Measurements from ENCODE around the gene FMN1.

FMN1 gene

DNA sequence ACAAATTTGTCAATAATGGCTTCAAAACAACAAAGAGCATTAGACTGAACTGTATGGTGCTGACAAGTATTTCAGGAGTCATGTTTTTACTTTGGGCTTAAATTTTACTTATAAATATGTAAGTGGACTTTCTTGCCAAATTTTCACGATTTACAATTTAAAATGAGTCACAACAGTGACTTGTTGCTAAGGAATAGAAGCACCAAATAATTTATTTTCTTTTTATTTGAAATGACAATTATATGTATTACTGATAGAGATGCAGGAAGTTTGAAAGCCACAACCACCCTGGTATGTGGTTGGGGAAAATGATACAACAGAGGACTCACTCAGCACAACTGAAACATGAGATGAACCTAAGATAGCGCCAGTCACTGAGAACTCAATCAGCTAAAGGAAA, 90.3 kb downstream of the FMN1 start:
- Histone ChIP-seq H3K4me2 (ENCODE audit: low read length) (no peak overlapping the region), H3K36me3 (ENCODE audit: control insufficient read depth in 1 of 2, insufficient read depth in 2 of 2, low read length in 2 of 2) (no peaks in the 10 kb centered on the region)
- no CpG with 5 or more reads among the region's 2 CpGs for WGBS (ENCODE audit: extremely low coverage, insufficient coverage, insufficient read length)

DNA sequence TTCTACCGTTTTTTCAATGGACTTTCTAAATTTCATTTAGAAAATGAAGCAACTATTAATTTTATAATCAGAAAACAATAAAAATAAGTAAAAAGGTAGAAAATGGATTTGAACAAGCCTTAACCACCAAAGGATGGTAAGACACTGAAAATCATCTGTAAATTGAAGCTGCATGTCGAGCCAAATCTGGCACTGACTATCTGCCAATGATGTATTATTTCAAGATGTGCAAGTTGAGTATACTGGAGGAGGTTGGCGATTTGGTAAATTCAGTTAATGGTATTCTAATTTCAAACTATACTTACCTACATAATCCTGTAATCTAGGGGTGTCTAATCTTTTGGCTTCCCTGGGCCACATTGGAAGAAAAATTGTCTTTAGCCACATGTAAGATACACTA, 93.5 kb downstream of the FMN1 start:
- Histone ChIP-seq H4K8ac (ENCODE audit: low read depth, low read length) (no peak overlapping the region), H3K9me3 (ENCODE audit: insufficient read depth, low read depth, low read length) (no peaks in the 10 kb centered on the region), H3K36me3 (ENCODE audit: control insufficient read depth in 1 of 2, insufficient read depth in 2 of 2, low read length in 2 of 2) (no peaks in the 10 kb centered on the region), H2AK5ac (ENCODE audit: low read length) (no peak overlapping the region), H3K4me2 (ENCODE audit: low read length) (no peak overlapping the region), H2BK5ac (ENCODE audit: low read depth, low read length, poor library complexity) (no peak overlapping the region), H3K4me1 (ENCODE audit: control insufficient read depth in 1 of 2, insufficient read depth in 2 of 2, low read length in 2 of 2) (peaks cover 0 to 4% of the 10 kb centered on the region in 2 experiments), H3K23ac (ENCODE audit: low read length) (no peak overlapping the region), H4K91ac (ENCODE audit: low read depth, low read length) (no peak overlapping the region), H3K27me3 (ENCODE audit: insufficient read depth, low read length) (no peaks in the 10 kb centered on the region), H3K9ac (ENCODE audit: low read length) (no peak overlapping the region), H3K4ac (ENCODE audit: low read depth, low read length) (no peak overlapping the region), H2AFZ (ENCODE audit: insufficient read depth, low read length, poor library complexity) (no peak overlapping the region), H3K79me2 (ENCODE audit: control insufficient read depth, insufficient read depth, low read length, poor library complexity) (no peaks in the 10 kb centered on the region), H3K27ac (ENCODE audit: low read depth, low read length) (no peak overlapping the region), H3K14ac (ENCODE audit: low read length) (no peak overlapping the region), H3K4me3 (ENCODE audit: low read depth, low read length) (no peak overlapping the region), H3K18ac (ENCODE audit: low read length) (no peak overlapping the region), H2BK12ac (ENCODE audit: low read length) (no peak overlapping the region), H4K12ac (ENCODE audit: low read depth, low read length) (no peak overlapping the region), H2BK120ac (ENCODE audit: insufficient read depth, low read length, poor library complexity) (no peak overlapping the region), H3K79me1 (ENCODE audit: low read length) (no peaks in the 10 kb centered on the region)
- no peak for DNase-seq
- WGBS (ENCODE audit: extremely low coverage, insufficient coverage, insufficient read length): no CpG with 5 or more reads among the region's 3 CpGs

More for the DNA sequence above, 90.3 kb downstream of the FMN1 start:
- no peak overlapping the region for H3K4me3 ChIP-seq (ENCODE audit: low read depth, low read length)
- no peak overlapping the region for H2AK5ac ChIP-seq (ENCODE audit: low read length)
- H3K4ac ChIP-seq (ENCODE audit: low read depth, low read length): no peak overlapping the region
- H3K79me2 ChIP-seq (ENCODE audit: control insufficient read depth, insufficient read depth, low read length, poor library complexity): no peaks in the 10 kb centered on the region
- no peak overlapping the region for H3K14ac ChIP-seq (ENCODE audit: low read length)
- no peak overlapping the region for H4K12ac ChIP-seq (ENCODE audit: low read depth, low read length)
- no peak overlapping the region for H2AFZ ChIP-seq (ENCODE audit: insufficient read depth, low read length, poor library complexity)
- H3K27me3 ChIP-seq (ENCODE audit: insufficient read depth, low read length): no peaks in the 10 kb centered on the region
- H3K23ac ChIP-seq (ENCODE audit: low read length): no peak overlapping the region
- H2BK12ac ChIP-seq (ENCODE audit: low read length): no peak overlapping the region
- no peaks in the 10 kb centered on the region for H3K4me1 ChIP-seq (ENCODE audit: control insufficient read depth in 1 of 2, insufficient read depth in 2 of 2, low read length in 2 of 2)
- H2BK5ac ChIP-seq (ENCODE audit: low read depth, low read length, poor library complexity): no peak overlapping the region
- H3K18ac ChIP-seq (ENCODE audit: low read length): no peak overlapping the region
- no peak overlapping the region for H4K8ac ChIP-seq (ENCODE audit: low read depth, low read length)
- H3K9me3 ChIP-seq (ENCODE audit: insufficient read depth, low read depth, low read length): no peaks in the 10 kb centered on the region
- H4K91ac ChIP-seq (ENCODE audit: low read depth, low read length): no peak overlapping the region
- no peaks in the 10 kb centered on the region for H3K79me1 ChIP-seq (ENCODE audit: low read length)
- no peak overlapping the region for H3K9ac ChIP-seq (ENCODE audit: low read length)
- no peak overlapping the region for H3K27ac ChIP-seq (ENCODE audit: low read depth, low read length)
- H2BK120ac ChIP-seq (ENCODE audit: insufficient read depth, low read length, poor library complexity): no peak overlapping the region
- DNase-seq: no peak

DNA sequence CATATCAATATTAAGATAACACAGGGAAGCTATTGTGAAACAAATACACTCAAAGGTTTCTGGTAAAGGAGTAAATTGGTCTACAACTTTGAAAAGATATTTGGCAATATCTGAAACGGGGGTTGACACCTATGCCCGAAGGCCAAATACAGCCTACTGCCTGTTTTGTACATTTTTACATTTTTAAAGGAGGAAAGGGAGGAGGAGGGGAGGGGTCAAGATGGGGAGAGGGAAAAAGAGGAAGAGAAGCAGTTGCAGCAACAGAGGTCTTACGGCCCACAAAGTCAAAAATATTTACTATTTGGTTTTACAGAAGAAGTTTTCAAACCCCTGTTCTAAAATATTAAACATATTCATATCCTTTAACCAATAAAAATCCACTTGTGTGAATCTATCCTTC, 94.2 kb downstream of the FMN1 start:
- Histone ChIP-seq H2AK5ac (ENCODE audit: low read length) (no peak overlapping the region), H3K18ac (ENCODE audit: low read length) (no peak overlapping the region), H4K12ac (ENCODE audit: low read depth, low read length) (no peak overlapping the region), H2BK12ac (ENCODE audit: low read length) (no peak overlapping the region), H3K4me3 (ENCODE audit: low read depth, low read length) (no peak overlapping the region), H2BK5ac (ENCODE audit: low read depth, low read length, poor library complexity) (no peak overlapping the region), H2BK120ac (ENCODE audit: insufficient read depth, low read length, poor library complexity) (no peak overlapping the region), H2AFZ (ENCODE audit: insufficient read depth, low read length, poor library complexity) (no peak overlapping the region), H4K8ac (ENCODE audit: low read depth, low read length) (no peak overlapping the region), H3K4ac (ENCODE audit: low read depth, low read length) (no peak overlapping the region), H3K4me1 (ENCODE audit: control insufficient read depth in 1 of 2, insufficient read depth in 2 of 2, low read length in 2 of 2) (peaks cover 0 to 4% of the 10 kb centered on the region in 2 experiments), H3K79me1 (ENCODE audit: low read length) (no peaks in the 10 kb centered on the region), H3K36me3 (ENCODE audit: control insufficient read depth in 1 of 2, insufficient read depth in 2 of 2, low read length in 2 of 2) (no peaks in the 10 kb centered on the region), H3K79me2 (ENCODE audit: control insufficient read depth, insufficient read depth, low read length, poor library complexity) (no peaks in the 10 kb centered on the region), H3K9ac (ENCODE audit: low read length) (no peak overlapping the region), H3K27me3 (ENCODE audit: insufficient read depth, low read length) (no peaks in the 10 kb centered on the region), H3K27ac (ENCODE audit: low read depth, low read length) (no peak overlapping the region), H3K14ac (ENCODE audit: low read length) (no peak overlapping the region), H4K91ac (ENCODE audit: low read depth, low read length) (no peak overlapping the region), H3K23ac (ENCODE audit: low read length) (no peak overlapping the region), H3K9me3 (ENCODE audit: insufficient read depth, low read depth, low read length) (no peaks in the 10 kb centered on the region), H3K4me2 (ENCODE audit: low read length) (no peak overlapping the region)
- DNase-seq: no peak
- WGBS (ENCODE audit: extremely low coverage, insufficient coverage, insufficient read length): no CpG with 5 or more reads among the region's 3 CpGs

- Histone ChIP-seq H3K14ac (ENCODE audit: low read length) (no peak overlapping the region), H2AK5ac (ENCODE audit: low read length) (no peak overlapping the region), H3K79me2 (ENCODE audit: control insufficient read depth, insufficient read depth, low read length, poor library complexity) (no peaks in the 10 kb centered on the region), H4K91ac (ENCODE audit: low read depth, low read length) (no peak overlapping the region), H3K79me1 (ENCODE audit: low read length) (no peaks in the 10 kb centered on the region), H3K36me3 (ENCODE audit: control insufficient read depth in 1 of 2, insufficient read depth in 2 of 2, low read length in 2 of 2) (no peaks in the 10 kb centered on the region), H2BK120ac (ENCODE audit: insufficient read depth, low read length, poor library complexity) (no peak overlapping the region), H3K9ac (ENCODE audit: low read length) (no peak overlapping the region), H2BK5ac (ENCODE audit: low read depth, low read length, poor library complexity) (no peak overlapping the region), H3K27me3 (ENCODE audit: insufficient read depth, low read length) (no peaks in the 10 kb centered on the region), H3K23ac (ENCODE audit: low read length) (no peak overlapping the region), H3K4me1 (ENCODE audit: control insufficient read depth in 1 of 2, insufficient read depth in 2 of 2, low read length in 2 of 2) (peaks cover 0 to 4% of the 10 kb centered on the region in 2 experiments), H4K12ac (ENCODE audit: low read depth, low read length) (no peak overlapping the region), H3K18ac (ENCODE audit: low read length) (no peak overlapping the region), H3K9me3 (ENCODE audit: insufficient read depth, low read depth, low read length) (no peaks in the 10 kb centered on the region), H3K27ac (ENCODE audit: low read depth, low read length) (no peak overlapping the region), H2BK12ac (ENCODE audit: low read length) (no peak overlapping the region), H3K4ac (ENCODE audit: low read depth, low read length) (no peak overlapping the region), H3K4me3 (ENCODE audit: low read depth, low read length) (no peak overlapping the region), H3K4me2 (ENCODE audit: low read length) (no peak overlapping the region), H2AFZ (ENCODE audit: insufficient read depth, low read length, poor library complexity) (no peak overlapping the region), H4K8ac (ENCODE audit: low read depth, low read length) (no peak overlapping the region)
- no peak for DNase-seq
- no CpG with 5 or more reads among the region's 1 CpG for WGBS (ENCODE audit: extremely low coverage, insufficient coverage, insufficient read length)
Observed at GRCh38 chr15:33099739-33100138, 94.8 kb downstream of the FMN1 start.
